SH-SY5Y (cell line): Measurements from ENCODE around the gene ATP9B.

ENCODE experiments used
- GATA2 ChIP-seq: IDR thresholded peaks from 2 replicates; pipeline ENCODE4 v1.6.1; 2011; ENCODE audit warnings: mild to moderate bottlenecking, low read depth, low read length
- GATA3 ChIP-seq: IDR thresholded peaks from 2 replicates; pipeline ENCODE4 v1.6.1; 2011; ENCODE audit warnings: low read depth, mild to moderate bottlenecking, low read length, moderate library complexity

ATP9B gene

GRCh38 chr18:79068937-79069716 is at the start of gene ATP9B:
Gene ATP9B, plus strand, starts transcription at chr18:79069394. Its CDS starts 17 bp downstream, at chr18:79069411.
- TF ChIP-seq GATA3 (no peak), GATA2 (no peak)

GRCh38 chr18:79019881-79020280 is 49.3 kb upstream of the ATP9B start:
- TF ChIP-seq GATA3 (no peak), GATA2 (no peak)

GRCh38 chr18:79022603-79023002 is 46.6 kb upstream of the ATP9B start:
- no peak for TF ChIP-seq GATA3
- TF ChIP-seq GATA2 = no peak

- TF ChIP-seq GATA3 (no peak), GATA2 (no peak)
Observed at GRCh38 chr18:79026491-79026890, 42.7 kb upstream of the ATP9B start.

GRCh38 chr18:79030680-79031079 is 38.5 kb upstream of the ATP9B start:
- no peak for TF ChIP-seq GATA3
- TF ChIP-seq GATA2 = no peak

- TF ChIP-seq GATA3 = no peak
- no peak for TF ChIP-seq GATA2
Observed at GRCh38 chr18:79042276-79042675, 26.9 kb upstream of the ATP9B start.

- TF ChIP-seq GATA2 (no peak), GATA3 (no peak)
Observed at GRCh38 chr18:79043288-79043687, 25.9 kb upstream of the ATP9B start.

GRCh38 chr18:79046522-79046921 is 22.7 kb upstream of the ATP9B start:
- TF ChIP-seq GATA3 (no peak), GATA2 (no peak)

- TF ChIP-seq GATA3 = no peak
- TF ChIP-seq GATA2 = no peak
Observed at GRCh38 chr18:79047556-79048244, 21.5 kb upstream of the ATP9B start.

GRCh38 chr18:79048245-79048632 is 21.0 kb upstream of the ATP9B start:
- TF ChIP-seq GATA2 (no peak), GATA3 (no peak)

- TF ChIP-seq GATA2 (no peak), GATA3 (no peak)
Observed at GRCh38 chr18:79049506-79049905, 19.7 kb upstream of the ATP9B start.

- TF ChIP-seq GATA3 (no peak), GATA2 (no peak)
Observed at GRCh38 chr18:79050005-79050404, 19.2 kb upstream of the ATP9B start.

GRCh38 chr18:79056827-79057367 is 12.3 kb upstream of the ATP9B start:
- TF ChIP-seq GATA2 (no peak), GATA3 (no peak)

GRCh38 chr18:79058007-79058406 is 11.2 kb upstream of the ATP9B start:
- no peak for TF ChIP-seq GATA2
- no peak for TF ChIP-seq GATA3

- no peak for TF ChIP-seq GATA2
- no peak for TF ChIP-seq GATA3
Observed at GRCh38 chr18:79062806-79063205, 6.4 kb upstream of the ATP9B start.

- TF ChIP-seq GATA3 (no peak), GATA2 (no peak)
Observed at GRCh38 chr18:79064228-79064627, 5.0 kb upstream of the ATP9B start.
